Measurements from ENCODE around the gene SLCO4A1.

Gene SLCO4A1

DNA sequence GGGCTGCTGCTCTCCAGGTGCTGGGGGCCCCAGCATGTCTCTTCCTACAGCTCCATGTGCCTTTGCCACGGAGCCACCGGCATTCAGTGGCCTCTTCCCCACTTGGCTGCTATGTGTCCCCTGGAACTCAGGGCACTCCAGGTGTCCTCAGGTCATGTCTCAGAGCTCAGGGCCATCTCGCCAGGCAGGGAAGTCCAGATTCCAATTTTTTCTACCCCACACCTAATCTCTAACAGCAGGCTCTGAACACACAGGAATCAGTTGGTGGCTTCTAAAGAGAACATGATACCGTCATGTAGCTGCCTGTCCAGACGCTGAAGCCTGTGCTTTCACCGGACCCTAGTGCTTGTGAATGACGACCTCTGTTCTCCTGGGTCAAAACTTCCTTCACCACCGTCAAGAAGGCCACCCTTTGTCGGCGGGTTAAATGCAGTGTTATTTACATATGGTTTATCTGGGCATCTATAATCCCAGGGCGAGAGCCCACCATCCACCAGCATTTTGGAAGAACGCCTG, 4.2 kb upstream of the SLCO4A1 start:
- no peak for DNase-seq

DNA sequence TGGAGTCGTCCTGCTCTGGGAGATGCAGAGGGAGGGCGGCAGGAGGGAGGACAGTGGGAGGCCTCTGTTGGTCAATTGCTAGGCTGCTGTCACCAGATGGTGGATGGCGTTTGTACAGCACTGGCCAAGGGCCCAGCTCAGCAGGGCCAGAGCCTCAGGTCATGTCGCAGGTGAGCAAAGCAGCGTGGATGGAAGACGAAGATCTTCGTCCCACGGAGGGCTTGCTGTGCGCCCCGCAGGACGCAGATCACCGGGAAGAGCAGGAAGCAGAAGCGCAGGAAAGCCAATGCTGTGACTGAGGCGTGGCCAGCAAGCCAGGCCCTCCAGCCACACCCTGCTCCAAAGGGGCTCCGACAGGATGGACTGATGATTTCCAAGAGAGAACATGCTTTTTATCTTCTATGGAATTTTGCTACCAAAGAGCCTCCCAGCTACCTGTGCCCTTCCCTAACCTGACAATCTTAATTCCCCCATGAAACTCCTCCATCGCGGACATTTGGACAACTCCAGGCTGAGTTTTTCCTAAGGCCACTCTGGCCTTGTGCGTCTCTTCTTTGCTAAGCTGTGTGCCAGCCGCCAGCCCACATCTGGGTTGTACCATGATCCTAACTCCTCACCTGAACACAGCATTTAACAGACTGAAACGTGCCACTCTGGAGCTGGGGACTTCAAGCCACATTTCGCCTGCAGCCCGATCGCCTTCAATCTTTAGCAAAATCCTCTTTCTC, 3.5 kb upstream of the SLCO4A1 start:
- DNase-seq = no peak

DNA sequence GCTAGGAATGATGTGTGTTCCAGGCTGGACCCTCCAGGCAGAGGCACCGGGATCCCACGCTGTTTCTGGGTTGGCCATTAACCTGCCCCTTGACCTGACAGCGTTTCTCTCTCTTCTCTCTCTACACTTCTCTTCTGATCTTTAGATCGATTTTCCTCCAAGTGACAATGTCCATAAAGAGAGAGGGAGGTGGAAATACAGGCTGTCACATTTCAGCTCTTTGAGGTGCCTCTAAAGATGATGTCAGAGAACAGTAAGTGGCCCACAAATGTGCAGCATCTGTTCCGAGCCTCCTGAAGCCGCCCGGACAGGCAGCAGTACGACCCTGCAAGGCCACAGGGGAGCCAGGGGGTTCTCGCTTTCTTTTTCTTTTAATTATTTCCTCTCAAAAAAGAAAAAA, 2.5 kb upstream of the SLCO4A1 start:
- no peak for DNase-seq

DNA sequence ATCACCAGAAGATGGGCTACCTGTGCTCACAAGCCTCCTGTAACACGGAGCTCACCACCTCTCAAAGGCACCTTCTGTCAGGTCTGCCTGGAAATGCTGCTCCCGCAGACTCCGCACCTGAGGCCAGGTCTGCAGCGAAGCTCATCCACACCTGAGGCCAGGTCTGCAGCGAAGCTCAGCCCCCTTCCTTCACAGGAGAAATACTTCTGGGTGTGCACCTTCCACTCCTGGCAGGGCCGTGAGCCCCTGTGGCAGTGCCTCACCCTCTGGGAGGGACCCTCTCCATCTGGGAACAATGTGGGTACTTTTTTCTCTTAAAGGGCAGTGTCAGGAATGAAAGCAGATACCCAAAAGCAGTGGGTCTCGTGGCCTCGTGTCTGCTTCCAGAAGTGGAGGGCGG, 1.4 kb upstream of the SLCO4A1 start:
- DNase-seq = no peak

DNA sequence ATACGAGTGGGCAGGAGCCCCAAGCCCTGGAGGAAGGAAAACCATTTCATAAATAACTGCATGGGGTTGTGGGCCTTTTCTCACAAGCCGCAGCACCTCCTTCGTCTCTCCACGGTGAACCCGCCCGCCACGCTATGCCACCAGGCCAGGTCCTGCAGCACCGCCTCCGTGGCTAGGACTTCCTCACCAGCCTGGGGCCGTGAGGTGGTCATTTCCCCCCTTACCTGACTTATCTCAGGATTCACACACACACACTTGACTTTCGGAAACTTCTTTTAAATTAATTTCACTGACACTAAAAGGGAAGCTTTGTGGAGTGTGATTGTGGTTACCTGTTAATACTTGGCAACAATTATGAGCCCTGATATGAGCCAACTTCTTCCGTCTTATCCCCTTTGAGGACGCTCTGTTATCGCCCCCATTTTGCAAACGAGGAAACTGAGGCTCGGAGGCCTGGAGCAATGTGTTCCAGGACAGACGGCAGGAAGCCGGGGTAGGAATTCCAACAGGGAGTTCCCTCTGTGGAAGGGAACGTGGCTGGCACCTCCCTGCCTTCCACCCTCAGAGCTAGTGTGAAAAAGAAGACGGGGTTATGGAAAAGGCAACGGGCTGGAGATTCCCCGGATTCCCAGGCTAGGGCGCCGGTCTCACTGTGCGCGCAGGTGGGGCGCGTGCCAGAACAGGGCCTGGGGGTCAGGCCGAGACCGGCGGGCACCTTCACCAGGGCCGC, 817 bp upstream of the SLCO4A1 start:
- DNase-seq = no peak

DNA sequence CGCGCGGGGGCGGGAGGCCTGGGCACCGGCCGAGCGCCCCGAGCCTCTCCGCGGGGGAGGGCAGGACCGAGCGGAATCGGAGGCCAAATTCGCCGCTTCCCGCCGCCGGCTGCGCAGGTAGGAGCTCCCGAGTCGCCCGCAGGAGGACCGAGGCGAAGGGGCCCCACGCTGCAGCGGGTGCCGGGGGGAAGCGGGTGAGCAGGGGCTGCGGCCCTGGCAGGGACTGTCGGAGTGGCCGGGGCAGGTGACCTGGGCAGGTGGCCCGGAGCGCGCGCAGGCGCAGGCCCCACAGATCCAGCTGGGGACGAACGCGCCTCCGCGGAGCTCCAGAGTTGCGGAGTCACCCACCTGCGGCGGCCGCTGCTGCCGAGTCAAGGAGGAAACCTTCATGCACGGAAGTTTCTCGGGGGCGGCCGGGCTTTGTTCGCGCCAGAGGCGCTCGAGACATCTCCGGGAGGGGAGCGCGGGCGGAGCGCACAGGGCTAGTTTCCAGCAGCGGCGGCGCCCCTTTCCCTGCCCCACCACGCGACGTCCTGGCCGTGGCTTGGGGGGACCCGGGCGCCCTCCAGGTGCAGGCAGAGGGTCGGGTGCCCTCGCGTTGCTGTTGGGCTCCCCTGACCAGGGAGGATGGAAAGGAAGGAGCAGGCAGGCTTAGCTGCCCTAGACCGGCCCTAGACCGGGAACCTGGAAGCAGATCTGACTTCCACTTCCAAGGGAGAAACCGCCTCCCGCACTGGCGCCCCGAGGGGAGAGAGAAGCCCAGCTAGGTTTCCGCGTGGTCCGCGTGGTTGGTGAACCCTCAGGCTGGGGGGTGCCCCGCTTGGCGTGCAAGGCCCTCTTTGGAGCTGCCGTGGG, 590 bp downstream of the SLCO4A1 start:
- peak; percentile 67 for DNase-seq

DNA sequence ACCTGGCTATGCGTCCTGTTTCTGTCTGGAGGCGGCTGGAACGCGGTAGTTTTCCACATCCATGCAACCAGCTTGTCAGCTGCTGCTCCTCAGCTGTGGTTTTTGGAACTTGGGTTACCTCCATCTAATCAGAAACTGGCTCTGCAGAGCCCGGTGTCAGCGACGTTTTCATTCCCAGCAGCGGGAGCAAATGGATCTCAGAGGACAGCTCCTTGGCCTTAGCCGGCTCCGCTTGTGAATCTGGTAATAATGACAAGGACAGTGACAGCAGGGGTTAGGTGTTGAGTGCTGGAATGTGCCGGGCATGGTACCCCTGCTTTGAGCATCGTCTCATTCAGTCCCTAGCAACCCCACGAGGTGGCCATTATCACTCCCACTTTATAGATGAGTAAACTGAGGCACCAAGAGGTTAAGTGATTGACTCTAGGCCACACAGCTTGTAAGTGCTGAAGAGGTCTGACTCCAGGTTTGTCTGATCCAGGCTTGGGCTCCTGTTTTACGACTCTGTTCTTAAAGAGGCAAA, 1.3 kb downstream of the SLCO4A1 start:
- DNase-seq = no peak

DNA sequence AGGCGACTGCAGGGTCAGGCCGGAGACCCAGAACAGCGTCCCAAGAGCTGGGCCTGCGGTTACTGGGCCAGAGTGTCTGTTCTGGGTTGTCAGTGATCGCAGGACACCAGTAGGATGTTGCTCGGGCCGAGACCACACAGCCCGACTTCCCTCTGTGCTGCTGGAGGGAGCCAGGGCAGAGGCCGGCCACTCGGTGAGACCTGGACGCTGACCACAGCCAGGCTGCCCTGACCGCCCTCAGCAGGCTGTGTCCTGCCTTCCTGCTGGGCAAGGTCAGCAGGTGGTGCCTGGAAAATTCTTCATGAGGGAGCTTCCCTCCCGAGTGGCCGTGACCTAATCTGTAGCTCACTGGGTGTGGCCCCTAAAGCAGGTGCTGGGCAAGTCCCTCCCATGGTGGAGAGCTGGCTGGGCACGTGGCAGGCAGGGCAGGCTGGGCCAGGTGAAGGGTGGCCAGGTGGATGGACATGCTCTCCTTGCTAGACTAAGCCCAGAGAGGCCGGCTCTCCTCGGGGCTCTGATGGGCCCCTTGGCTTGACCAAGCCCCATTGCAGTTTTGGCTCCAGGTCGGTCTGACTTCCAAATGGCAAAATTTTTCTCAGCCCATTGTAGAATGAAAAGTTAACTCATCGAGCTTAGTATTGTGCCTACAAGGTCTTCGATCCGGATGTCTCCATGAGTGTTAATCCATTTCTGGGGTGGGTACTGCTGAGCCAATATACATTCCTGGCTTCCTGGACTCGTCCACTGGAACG, 1.9 kb downstream of the SLCO4A1 start:
- DNase-seq = no peak

DNA sequence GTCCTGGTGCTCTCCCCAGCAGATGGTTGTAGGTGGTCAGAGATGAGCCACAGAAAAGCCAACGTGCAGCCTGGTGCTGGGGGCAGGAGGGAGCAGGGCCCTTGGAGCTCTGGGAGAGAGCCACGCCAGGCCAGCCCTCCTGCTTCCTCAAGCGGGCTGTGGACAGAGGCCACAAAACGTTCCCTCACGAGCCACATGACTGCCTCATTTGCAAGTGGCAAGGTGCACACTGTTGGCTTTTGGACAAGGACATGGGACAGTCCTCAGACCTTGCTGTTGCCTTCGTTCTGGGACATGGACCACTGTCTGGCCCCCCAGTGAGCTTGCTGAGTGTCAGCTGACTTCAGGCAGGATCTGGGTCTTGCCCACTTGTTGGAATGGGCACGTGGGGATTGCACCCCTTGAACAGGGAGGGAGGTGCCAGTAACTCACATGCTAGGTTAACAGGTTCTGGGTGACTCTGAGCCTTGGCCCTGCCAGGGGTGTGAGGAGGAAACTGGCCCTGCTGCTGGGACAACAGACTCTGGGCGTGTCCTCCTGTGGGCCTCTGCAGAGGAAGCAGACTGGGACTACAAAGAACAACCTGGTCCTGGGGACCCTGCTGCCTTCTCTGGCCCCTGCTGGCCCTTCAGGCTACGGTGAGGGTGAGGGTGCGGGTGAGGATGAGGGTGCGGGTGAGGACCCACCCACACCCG, 2.6 kb downstream of the SLCO4A1 start:
- no peak for DNase-seq

DNA sequence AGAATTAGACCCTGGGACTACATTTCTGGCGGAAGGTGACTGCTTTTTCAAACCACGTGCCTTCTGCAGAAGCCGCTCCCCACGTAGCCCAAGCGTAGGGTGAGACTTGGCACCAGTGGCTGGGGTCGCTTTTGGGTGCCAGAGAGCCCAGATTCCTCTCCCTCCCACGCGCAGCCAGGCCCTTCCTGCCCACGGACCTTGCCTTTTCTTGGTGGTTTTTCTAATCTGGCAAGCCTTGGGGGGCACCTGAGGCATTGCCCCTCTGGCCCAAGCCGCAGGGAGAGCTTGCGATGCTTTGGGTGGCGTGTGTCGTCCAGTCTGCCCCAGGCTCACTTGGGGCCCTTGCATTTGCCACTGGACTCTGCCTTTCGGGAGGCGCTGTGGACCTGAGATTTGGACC, 3.3 kb downstream of the SLCO4A1 start:
- DNase-seq = no peak

DNA sequence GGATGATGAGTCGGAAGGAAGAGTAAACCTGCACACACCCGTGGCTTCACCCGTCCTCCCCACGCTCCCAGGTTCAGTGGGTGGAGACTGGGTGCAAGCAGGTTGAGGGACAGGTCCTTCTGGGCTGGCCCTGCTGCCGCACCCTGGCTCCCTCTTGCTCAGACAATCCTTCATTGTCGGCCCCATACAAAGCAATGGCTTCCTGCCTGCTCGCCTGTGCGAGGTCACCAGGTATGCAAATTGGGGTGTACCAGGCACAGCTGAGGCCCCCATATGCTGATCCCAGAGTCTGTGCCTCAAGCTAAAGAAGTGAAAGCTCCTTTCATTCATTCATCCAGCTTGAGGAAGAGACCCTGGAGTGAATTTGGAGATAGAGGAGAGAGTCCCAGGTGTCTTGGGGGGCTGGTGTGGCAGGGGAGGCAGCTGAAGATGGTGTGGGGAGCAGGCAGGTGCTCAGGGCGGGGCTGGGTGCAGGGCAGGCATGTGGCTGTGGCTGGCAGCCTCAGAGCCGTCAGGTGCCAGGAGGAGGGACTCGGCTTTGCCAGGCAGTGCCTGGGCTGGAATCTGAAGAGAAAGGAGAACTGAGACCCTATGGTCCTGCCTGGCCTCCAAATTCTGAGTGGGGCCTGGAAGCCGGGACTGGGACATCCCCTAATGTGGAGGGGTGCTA, 4.7 kb downstream of the SLCO4A1 start:
- DNase-seq = no peak

DNA sequence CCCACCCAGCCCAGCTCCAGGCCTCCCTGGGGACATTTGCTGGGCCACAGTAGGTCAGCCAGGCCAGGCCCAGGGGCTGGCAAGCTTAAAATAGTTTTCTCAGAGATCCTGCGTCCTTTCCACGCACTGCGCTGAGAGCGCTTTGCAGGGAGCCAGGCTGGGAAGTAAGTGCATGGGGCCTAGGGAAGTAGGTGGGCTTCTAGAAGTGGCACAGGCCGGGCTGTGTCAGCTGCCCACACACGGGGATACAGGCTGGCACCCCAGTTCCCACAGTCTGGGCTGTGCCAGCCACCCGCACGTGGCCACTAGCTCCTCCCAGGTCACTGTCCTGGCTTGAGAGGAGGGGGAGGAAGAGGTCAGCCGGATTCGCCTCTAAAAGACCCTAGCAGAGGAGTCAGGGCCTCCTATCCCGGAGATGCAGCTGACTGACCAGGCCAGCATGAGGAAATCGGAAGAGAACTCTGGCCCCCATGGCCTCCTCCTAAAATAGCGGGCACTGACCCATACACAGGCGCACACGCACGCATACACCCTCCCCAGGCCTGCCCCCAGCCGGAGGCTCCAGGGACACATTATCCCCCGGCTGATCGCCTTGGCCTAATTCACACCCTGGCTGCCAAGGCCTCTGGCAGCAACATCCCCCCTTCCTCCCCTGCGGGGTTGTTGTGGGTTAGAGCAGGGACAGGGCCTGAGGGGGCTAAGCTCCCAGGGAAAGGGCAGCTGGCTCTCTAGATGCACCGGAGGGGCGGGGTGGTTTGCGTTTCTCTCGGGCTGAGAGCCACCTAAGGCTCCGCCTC, 5.4 kb downstream of the SLCO4A1 start:
- DNase-seq = no peak

DNA sequence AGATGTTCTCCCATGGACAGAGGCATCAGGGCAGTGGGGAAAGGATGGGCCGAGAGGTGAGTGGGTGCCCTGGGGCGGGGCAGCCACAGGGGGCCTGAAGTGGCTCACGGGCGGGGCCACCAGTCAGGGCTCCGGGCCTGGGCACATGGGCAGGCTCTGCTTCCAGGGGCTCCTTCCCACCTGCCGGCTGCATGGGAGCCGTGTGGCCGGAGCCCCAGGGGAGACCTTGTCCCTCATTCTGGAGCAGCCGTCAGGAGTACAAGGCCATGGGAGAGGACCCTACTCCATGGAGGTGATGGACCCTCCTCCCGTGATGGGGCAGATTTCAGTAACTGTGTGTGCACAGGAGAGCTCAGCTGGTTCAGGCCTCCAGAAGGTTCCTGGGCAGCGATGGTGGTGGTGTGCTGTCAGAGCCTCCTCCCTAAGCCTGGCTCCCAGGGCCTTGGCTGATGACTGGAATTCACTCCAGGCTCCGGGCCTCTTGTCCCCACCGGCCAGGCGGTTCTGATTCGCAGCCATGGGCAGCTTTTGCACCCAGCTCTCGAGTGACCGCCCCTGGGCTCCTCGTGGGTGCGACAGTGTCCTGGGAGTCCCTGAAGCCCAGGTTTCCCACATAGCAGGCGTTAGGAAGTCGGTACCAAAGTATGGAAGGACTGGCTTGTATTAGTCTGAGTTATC, 6.2 kb downstream of the SLCO4A1 start:
- no peak for DNase-seq

DNA sequence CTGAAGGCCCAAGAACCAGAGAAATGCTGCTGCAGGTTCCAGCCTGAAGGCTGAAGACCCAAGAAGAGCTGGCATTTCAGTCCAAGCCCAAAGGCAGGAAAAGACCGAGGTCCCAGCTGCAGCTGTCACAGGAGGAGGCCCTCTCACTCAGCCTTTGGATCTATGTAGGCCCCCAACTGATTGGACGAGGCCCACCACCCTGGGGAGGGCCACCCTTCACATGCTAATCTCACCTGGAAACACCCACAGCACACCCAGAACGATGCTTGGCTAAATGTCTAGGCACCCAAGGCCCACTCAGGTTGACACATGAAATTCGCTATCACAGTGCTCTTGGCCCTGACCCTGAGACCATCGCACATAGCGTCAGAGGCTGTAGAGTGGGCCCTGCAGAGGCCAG, 6.8 kb downstream of the SLCO4A1 start:
- DNase-seq = no peak

DNA sequence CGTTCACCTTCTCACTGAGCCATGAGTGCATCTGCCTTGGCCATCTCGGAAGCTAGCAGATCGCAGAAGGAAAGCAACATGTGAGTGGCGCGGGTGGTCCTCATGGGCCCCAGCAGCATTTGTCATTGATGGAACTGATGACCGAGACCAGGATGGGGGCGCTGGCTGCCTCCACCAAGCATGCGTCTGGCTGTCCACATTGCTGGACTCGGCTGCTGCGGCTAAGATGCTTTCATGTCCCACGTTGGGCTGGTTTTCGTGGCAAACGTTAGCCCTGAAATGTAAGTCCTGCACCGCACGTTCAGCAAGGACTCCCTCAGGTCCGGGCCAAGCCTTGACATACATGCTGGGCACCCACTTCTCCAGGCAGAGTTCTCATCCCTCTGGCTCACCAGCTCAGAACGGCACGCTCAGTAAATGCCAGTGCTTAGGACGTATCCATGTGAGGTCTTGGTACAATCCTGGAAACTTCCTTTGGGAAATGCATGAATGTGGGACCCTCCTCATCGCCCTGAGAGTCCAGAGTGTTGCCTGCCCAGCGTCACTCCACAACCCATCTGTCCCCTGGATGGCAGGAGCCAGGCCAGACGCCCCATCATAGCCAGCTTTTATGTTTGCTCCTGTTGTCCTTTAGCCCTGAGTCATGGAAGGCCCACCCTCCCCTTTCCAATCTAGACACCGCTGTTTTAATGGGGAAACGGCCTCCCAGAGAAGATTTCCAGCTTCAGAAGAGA, 8.4 kb downstream of the SLCO4A1 start:
- no peak for DNase-seq

DNA sequence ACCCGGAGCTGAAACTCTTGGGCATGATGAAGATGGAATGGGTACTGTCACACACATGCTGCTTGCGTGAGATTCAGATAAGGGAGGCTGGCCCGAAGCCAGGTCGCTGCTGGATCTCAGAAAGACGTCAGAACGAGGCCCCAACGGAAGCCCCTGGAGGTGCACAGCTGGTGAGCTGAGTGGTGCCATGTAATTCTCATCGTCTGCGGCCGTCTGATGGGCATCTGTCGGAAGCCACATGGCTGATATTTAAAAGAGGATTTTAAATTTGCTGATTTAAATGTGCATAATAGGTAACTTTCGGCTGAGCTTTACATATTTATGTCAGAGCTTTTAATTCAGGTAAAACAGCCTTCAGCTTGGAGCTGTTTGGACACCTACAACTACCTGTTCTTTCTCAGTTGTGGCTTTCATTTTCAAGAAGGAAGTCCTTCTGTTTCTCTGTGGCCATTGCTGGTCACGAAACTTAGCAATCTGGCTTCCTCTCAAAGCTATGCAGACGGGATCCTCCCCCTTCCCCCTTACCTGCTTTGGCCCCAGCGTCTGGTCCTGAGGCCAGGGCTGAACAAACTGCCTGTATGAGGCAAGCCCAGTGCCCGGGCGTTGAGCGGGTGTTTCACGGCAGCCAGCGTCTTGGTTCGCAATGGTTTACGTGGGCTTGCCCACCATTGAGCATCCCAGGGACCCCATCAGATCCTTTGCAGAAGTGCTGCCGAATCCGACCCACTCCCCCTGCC, 9.2 kb downstream of the SLCO4A1 start:
- peak; percentile 71 for DNase-seq

DNA sequence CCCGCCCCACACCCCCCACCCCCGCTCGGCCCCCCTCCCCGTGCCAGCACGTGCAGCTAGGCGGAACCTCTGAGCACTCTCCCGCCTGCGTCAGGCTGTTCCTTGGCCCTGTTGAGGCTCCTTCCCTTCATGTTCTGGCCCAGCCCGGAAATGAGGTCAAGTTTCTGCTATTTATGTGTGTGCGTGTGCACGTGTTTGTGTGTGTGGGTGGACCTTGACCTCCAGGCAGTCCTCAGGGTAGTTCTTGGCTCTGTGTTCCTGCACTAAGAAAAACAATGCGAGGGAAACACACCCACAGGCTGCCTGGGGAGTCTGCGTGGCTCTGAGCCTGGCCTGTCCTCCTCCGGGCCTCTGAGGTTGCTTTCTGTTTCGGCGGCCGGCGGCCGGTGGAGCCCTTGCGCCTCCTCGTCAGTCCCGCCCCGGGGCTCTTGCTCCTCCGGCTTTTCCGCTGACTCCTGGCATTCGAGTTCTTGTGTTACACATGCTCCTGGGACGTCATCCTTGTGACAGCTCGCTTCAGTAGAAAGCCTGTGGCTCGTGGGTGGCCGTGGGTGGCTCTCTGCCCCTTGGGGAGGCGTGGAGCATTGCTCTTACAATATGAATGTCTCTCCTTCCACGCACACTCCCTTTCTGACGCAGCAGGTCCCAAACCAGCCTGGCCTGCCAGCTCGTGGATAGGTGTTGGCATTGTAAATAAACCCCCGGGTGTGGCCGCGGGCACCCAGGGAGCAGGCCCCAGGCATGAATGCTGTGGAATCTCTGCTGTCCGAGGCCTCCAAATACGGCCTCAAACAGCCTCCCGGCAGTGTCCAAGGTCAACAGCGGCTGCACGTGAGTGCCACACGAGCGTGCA, 10.0 kb downstream of the SLCO4A1 start:
- DNase-seq = peak; percentile 65

Measured in activated CD4-positive, CD25-positive, alpha-beta regulatory T cell treated with anti-CD3 and anti-CD28 coated beads, Interleukin-2, amount 50 U/mL, for 72 hours (primary cell).